Testis (tissue), 2 donors: ENCODE results near the gene LRGUK.

Experiments used
- CTCF ChIP-seq, 3 experiments: fragments of 450-650 bp in 2 of 3; fragments of 200-600 bp in 1 of 3; sonication (generic) in 1 of 3; IDR thresholded peaks; one replicate each; pipeline ENCODE4 v1.5.1; 2016 to 2019; ENCODE audit warnings: antibody characterized with exemption in 3 of 3, mild to moderate bottlenecking in 2 of 3, moderate library complexity in 1 of 3
- POLR2A ChIP-seq: fragments of 450-650 bp; IDR thresholded peaks from one replicate; pipeline ENCODE4 v1.6.1; 2017; ENCODE audit warnings: antibody characterized with exemption, mild to moderate bottlenecking, moderate library complexity

GRCh38 chr7:134311807-134312206 is 184.7 kb downstream of the LRGUK start:
- TF ChIP-seq CTCF (IDR thresholded peaks at IDR 0.05) = no peak
- TF ChIP-seq POLR2A = no peak
